ENCODE data around the gene WWOX.
"Not testable (repeated sequence)": the region's sequence is repeated elsewhere in the genome, so short reads cannot be mapped to it uniquely, and the experiment has no call there.

Gene WWOX

GRCh38 chr16:78594191-78594590, 494.7 kb downstream of the WWOX start:
- DNase-seq: no peak

DNA sequence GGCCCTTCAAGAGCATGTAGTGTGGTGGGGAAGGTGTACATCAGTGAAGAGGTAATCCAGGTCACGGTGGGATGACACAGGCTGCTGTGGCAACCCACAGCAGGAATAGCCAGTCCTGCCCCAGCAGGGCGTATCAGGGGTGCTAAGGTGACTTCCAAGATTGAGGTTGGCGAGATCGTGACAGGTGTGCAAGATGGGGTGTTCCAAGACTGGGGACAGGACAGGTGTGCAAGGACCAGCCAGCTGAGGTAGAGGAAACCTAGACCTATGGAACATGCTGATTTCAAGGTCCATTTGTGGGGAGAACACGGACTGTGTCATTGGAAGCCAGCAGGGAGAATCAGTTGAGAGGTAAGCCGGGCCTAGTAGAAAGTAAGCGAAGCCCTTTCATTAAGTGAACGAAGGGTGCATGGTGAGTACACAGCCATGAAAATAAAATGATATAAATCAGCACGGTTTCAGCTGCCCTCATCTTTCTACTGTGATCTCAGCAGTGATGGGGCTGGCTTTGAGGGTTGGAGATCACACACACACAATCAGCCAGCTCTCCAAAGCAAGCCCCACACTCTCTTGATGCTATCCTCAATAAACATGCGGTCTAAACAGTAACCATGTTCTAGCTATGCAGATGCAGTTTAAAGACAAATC, 497.0 kb downstream of the WWOX start:
- DNase-seq: no peak

DNA sequence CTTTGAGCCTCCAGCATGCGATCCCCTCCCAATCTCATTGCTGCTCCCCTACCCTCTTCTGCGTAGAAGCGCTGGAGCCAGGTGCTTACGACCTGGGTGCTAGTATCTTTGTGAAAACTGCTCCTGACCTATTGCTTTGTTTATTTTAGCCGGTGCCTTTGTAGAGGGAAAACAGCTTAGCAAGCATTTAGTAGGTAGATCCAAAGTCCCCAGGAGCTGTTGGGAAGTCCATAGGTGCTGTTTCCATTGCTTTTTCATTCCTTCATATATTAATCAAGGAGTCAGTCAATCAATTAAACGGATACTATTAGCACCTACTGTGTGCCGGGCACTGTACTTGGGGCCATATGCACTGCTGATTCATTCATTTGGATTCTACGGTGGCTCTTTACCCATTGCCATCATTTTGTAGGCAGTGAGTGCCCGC, 497.6 kb downstream of the WWOX start:
- no peak for DNase-seq

DNA sequence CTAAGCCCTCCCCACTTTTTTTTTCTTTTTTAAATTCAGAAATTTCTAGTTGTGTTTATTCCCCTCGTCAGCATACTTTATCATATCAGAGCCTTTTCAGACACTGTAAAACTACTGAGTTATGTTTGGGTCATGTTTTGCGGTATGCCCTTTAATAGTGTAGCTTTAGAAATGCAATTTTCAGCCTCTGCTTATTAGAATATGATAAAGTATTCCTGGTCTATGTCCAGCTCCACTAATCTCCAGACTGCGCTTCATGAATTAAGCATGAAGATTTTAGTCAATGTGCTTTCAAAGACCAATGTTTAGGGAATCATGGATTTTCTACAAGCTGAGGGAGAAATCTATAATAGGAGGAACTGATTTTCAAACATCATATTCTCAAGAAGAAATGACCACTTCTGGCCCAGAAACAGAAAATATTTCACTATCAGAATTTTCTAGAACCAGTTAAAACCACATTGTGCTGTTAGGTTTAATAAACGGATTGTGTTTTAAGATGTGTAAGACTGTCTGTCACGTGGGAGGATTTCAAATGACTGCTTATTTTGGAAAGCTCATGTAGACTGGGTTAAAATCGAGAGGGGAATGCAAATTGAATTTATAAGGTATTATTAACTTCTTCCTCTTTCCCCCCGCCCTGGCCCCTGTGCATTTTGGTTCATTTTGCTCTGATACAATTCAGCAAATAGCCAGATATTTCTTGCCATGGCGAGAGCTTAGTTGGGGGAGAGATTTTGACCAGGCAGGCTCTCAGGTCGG, 498.5 kb downstream of the WWOX start:
- no peak for DNase-seq

- no peak for DNase-seq
Observed at GRCh38 chr16:78599271-78599670, 499.8 kb downstream of the WWOX start.

- DNase-seq: not testable (repeated sequence)
Observed at GRCh38 chr16:78604423-78605062, 505.1 kb downstream of the WWOX start.

DNA sequence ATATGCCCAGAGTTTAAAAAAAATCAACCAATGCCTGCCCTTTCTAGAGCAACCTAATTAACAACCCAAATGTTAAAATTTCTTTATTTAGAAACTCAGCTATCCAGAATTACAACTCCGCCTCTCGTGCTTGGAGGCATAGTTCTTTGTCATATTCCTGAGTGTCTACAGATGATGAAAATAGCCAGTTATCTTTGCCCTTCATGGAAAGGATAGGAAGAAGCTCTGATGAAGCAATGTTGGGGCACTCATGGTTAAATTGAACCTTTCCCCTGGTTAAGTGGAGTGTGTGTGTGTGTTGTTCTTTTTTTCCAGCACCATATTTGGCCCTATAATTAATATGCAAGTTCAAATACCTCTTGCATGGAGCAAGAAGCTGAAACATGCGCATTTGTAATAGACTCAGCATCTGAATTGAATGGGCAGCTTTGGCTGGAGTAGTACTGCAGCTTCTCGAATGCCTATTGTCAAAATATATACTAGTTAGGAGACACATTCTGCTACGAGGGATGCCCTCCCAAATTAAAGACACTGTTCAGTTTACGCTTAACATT, 506.2 kb downstream of the WWOX start:
- no peak for DNase-seq

DNA sequence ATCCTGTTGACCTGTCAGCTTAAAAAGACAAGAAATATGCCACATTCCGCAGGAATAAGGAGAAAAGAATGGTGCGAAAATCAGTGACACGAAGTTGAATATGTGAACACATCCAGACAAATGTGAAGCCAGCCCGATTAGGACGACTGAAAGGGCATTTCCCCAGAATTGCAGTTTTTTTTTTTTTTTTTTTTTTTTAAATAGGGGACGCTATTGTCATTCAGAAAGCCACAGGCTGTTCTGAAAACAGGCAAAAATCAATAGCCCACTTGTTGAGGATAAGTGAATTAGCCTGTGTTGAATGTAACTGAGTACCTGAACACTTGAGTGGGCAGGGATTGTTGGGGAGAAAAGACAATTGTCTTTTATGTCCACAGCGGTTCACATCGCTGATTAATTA, 507.1 kb downstream of the WWOX start:
- no peak for DNase-seq

DNA sequence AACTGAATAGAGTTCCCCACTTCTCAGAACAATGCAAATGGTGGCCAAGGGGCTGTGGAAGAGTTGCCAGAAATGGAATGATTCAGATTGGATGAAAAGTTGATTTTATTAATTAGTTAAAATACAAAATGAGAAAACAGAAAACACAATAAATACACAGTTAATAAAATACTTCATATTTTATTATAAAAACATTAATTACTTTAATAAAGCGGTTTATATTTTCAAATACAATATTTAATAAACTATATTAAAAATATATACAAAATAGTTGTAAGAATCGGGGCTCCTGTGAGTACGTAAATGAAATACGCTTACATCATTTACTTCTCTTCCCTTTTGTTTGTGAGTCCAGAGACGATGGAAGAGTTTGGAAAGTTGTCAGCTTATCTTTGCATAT, 507.6 kb downstream of the WWOX start:
- DNase-seq: no peak

DNA sequence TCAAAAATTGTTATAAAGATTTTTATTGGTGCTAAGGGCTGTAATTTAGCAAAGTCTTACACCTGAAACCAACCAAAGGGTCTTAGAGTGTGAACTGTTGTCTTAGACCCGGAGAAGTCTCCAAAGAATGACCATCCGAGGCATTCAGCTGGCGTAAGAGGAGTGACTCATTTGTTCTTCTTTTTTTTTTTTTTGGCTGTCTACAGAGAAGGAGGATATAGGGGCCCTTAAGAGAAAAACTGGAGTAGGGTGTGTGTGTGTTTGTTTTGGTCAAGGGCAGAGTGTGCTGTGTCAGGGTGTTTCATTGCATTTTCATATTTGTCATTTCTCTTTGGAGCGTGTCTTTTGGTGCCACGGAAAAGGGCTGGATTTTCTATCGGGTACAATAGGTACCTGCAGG, 508.0 kb downstream of the WWOX start:
- DNase-seq: no peak

GRCh38 chr16:78608305-78608776, 508.9 kb downstream of the WWOX start:
- DNase-seq: no peak

- no peak for DNase-seq
Observed at GRCh38 chr16:78609402-78610274, 510.2 kb downstream of the WWOX start.

- DNase-seq: no peak
Observed at GRCh38 chr16:78611318-78611717, 511.9 kb downstream of the WWOX start.

DNA sequence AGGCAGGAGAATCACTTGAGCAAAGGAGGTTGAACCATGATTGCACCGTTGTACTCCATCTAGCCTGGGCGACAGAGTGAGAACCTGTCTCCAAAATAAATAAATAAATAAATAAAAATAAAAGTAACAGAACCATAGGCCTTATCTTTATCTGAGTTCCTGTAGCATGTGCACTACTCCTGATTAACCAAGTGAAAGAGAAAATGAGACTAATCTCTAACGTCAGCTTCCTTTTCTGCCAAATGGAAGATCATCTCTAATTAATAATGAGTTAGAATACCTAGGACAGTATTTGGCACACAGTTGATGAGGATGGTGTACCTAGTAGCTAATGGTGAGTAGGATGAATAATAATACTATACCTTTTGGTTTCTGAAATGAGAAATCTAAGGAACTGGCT, 520.4 kb downstream of the WWOX start:
- DNase-seq: no peak

- DNase-seq: no peak
Observed at GRCh38 chr16:78620291-78620690, 520.8 kb downstream of the WWOX start.

GRCh38 chr16:78623796-78624195, 524.3 kb downstream of the WWOX start:
- DNase-seq: no peak

DNA sequence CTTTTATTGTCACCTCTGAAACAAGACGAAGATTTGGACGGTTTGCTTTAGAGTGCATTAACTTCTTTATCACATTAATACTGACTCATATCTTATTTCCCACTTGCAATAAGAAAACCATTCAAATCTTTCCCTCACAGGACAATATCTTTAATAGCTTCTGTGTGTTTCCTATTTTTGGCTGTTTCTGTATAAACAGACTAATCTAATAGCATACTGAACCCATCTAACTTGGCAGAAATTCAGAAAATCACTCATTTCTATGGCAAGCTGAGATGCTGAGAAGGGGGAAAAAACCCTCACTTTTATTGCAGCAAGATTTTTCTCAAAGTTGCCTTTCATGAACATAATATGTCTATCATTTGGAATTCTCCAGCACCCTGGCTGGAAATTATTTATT, 524.9 kb downstream of the WWOX start:
- no peak for DNase-seq

DNA sequence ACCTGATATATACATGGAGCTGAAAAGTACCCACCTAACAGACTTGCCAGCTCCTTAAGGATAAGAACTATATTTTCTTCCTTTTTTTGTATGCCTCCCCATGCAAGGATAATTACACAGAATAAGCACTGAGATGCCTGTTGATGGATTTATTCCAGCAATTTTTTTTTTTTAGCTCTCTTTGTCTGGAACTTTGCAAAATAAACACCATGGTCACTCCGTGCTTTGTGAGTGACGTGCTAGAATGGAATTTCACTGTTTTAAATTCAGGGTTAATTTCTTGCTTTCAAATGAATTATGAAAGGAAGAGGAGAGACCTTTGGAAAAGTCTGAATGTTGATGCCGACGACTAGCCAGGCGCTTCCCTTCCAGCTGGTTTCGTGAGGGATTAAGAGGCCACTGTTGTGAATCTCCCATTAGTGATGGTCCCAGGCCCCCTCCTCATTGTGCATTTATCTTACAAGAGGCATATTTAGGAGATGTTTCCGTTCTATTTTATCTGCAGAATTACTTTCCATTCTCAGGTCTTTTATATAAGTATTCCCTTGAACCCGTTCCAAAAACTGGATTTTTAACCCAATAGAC, 529.1 kb downstream of the WWOX start:
- no peak for DNase-seq

DNA sequence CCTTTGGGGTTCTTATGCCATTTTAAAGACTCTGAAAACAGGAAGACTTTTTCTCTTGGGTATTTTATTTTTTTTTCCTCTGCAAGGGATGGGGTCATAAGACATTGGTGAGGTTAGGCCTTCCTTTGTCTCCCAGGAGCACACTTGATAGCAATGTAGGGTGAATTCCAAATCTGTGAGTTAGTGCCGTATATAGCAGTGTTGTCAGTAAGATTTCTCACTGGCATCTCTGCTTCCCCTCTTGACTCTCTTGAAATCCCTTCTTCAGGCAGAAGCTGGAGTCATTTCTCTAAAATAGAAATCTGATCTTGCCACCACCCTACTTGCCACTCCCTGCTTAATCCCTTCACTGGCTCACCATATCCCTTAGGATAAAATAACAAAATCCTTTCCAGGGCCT, 529.7 kb downstream of the WWOX start:
- DNase-seq: no peak

DNA sequence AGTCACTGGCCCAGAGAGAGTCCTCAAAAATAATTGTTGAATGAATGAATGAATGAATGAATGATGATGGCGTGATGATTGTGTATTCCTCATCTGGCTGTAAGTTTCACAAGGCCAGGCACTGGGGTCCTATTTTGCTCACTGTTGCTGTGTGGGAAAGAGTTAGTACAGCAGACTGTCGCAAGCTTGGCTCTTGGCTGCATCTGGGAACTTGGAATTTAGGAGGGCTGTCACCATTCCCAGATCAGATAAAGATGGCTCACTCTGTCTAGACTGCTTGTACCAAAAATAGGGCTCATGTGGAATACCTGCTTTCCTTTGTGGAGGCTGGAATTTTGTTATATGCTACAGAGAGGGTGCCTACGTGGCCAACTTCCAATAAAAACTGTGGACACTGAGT, 530.6 kb downstream of the WWOX start:
- DNase-seq: no peak

- no peak for DNase-seq
Observed at GRCh38 chr16:78633551-78633950, 534.1 kb downstream of the WWOX start.

- DNase-seq: no peak
Observed at GRCh38 chr16:78635807-78636206, 536.4 kb downstream of the WWOX start.
